Cardiac fibroblast (primary cell): ENCODE measurements around the gene NR4A3.
A peak's percentile ranks its signal among the peaks of the same experiment; 100 is the strongest.

ENCODE experiments used
- DNase-seq, 2 donors: peaks; one replicate each; pipeline versions ENCODE4 v3.0.0 to v3.0.0-alpha.2; 2010; ENCODE audit warnings: low read depth in 2 of 2
- H3K4me3 ChIP-seq, 2 donors: replicated peaks in 1 of 2; 1 replicate in 1 of 2; 2 replicates in 1 of 2; pipeline ENCODE4 v1.5.1; 2011; ENCODE audit warnings: low read depth in 2 of 2, low read length in 2 of 2, mild to moderate bottlenecking in 2 of 2, moderate library complexity in 1 of 2
- CTCF ChIP-seq: IDR thresholded peaks from one replicate; pipeline ENCODE4 v1.5.1; 2011; ENCODE audit warnings: low read depth, mild to moderate bottlenecking, low read length, inconsistent platforms

NR4A3 gene

GRCh38 chr9:99807276-99807852 lies 14.3 kb upstream of the NR4A3 start:
- TF ChIP-seq CTCF = peak; percentile 76
- H3K4me3 ChIP-seq = no peak overlapping the region
- peak; percentile 73 to 76 for DNase-seq

GRCh38 chr9:99807956-99808355 lies 13.7 kb upstream of the NR4A3 start:
- H3K4me3 ChIP-seq = no peak overlapping the region
- TF ChIP-seq CTCF = no peak
- DNase-seq = no peak

- DNase-seq = no peak
- TF ChIP-seq CTCF = no peak
- no peak overlapping the region for H3K4me3 ChIP-seq
Measured at GRCh38 chr9:99808454-99808853, 13.2 kb upstream of the NR4A3 start.

GRCh38 chr9:99809586-99810319 lies 11.9 kb upstream of the NR4A3 start:
- peak in 1 of 2 donors; percentile 43 for DNase-seq
- H3K4me3 ChIP-seq = no peak overlapping the region
- no peak for TF ChIP-seq CTCF

- no peak for DNase-seq
- H3K4me3 ChIP-seq = no peak overlapping the region
- no peak for TF ChIP-seq CTCF
Measured at GRCh38 chr9:99811172-99811571, 10.5 kb upstream of the NR4A3 start.

GRCh38 chr9:99811598-99812383 lies 9.9 kb upstream of the NR4A3 start:
- no peak overlapping the region for H3K4me3 ChIP-seq
- no peak for TF ChIP-seq CTCF
- DNase-seq = no peak
